HepG2 (cell line): ENCODE data around the gene LPCAT4. TPM values are rescaled to one million over a fixed set of nuclear protein-coding genes. Genes with fewer than 3 reads are reported as not detected.

Source experiments
- ATRX ChIP-seq: sonication (generic); formaldehyde crosslinking; IDR thresholded peaks from 2 replicates; pipeline ENCODE4 v1.4.0; 2020; ENCODE audit warnings: missing genetic modification reagents, borderline replicate concordance
- ETV5 ChIP-seq: IDR thresholded peaks from 2 replicates; pipeline ENCODE4 v1.6.1; 2018; ENCODE audit warnings: missing biosample characterization, missing genetic modification reagents, inconsistent platforms, borderline replicate concordance
- FOXC1 ChIP-seq: sonication (generic); formaldehyde crosslinking; IDR thresholded peaks from 2 replicates; pipeline ENCODE4 v1.8.0; 2022; ENCODE audit warnings: mild to moderate bottlenecking, missing genetic modification reagents, borderline replicate concordance
- FOXP1 ChIP-seq, 2 experiments: fragments of 450-650 bp in 1 of 2; IDR thresholded peaks; 2 replicates each; pipeline ENCODE4 v1.6.1; 2017 to 2018; ENCODE audit warnings: antibody characterized with exemption in 1 of 2
- GABPB1 ChIP-seq: IDR thresholded peaks from 2 replicates; pipeline ENCODE4 v1.6.1; 2016; ENCODE audit warnings: mild to moderate bottlenecking, missing genetic modification reagents, moderate library complexity, missing compliant biosample characterization
- HIVEP1 ChIP-seq: sonication (generic); formaldehyde crosslinking; IDR thresholded peaks from 2 replicates; pipeline ENCODE4 v1.4.0; 2020; ENCODE audit warnings: mild to moderate bottlenecking, missing genetic modification reagents
- MAZ ChIP-seq, 2 experiments: sonication (generic) in 1 of 2; formaldehyde crosslinking in 1 of 2; IDR thresholded peaks; 2 replicates each; pipeline versions ENCODE4 v1.5.0 to v1.6.1; 2012 to 2020; ENCODE audit warnings: low read depth in 2 of 2, mild to moderate bottlenecking in 2 of 2, borderline replicate concordance in 1 of 2, improper control_type of control experiment in 1 of 2, low read length in 1 of 2, missing genetic modification reagents in 1 of 2, moderate library complexity in 1 of 2
- MEF2D ChIP-seq: sonication (generic); formaldehyde crosslinking; IDR thresholded peaks from 2 replicates; pipeline ENCODE4 v1.5.1; 2020; ENCODE audit warnings: mild to moderate bottlenecking, missing genetic modification reagents
- MXD4 ChIP-seq: IDR thresholded peaks from 2 replicates; pipeline ENCODE4 v1.6.1; 2016; ENCODE audit warnings: mild to moderate bottlenecking, missing biosample characterization, missing genetic modification reagents
- NFYB ChIP-seq: sonication (generic); formaldehyde crosslinking; IDR thresholded peaks from 2 replicates; pipeline ENCODE4 v1.4.0; 2020; ENCODE audit warnings: missing genetic modification reagents
- NR2F1 ChIP-seq, 2 experiments: fragments of 450-650 bp in 1 of 2; formaldehyde crosslinking in 1 of 2; IDR thresholded peaks; 2 replicates each; pipeline versions ENCODE4 v1.5.0 to v1.6.1; 2016 to 2020; ENCODE audit warnings: mild to moderate bottlenecking in 1 of 2, missing compliant biosample characterization in 1 of 2, missing genetic modification reagents in 1 of 2, moderate library complexity in 1 of 2
- PHB2 ChIP-seq: fragments of 450-650 bp; IDR thresholded peaks from 2 replicates; pipeline ENCODE4 v1.6.1; 2018; ENCODE audit not compliant: partially characterized antibody
- PHF20 ChIP-seq: sonication (generic); formaldehyde crosslinking; IDR thresholded peaks from 2 replicates; pipeline ENCODE4 v1.5.0; 2020; ENCODE audit warnings: mild to moderate bottlenecking, missing genetic modification reagents
- REL ChIP-seq: sonication (generic); formaldehyde crosslinking; conservative IDR thresholded peaks from 2 replicates; pipeline ENCODE4 v1.8.0; 2022; ENCODE audit warnings: mild to moderate bottlenecking, missing genetic modification reagents, moderate library complexity
- SSRP1 ChIP-seq: IDR thresholded peaks from 2 replicates; pipeline ENCODE4 v1.6.1; 2016; ENCODE audit warnings: control low read depth
- YY1 ChIP-seq: IDR thresholded peaks from 2 replicates; pipeline ENCODE4 v1.6.1; 2011; ENCODE audit warnings: low read length, low read depth, moderate library complexity, mild to moderate bottlenecking; ENCODE audit not compliant: insufficient read depth, insufficient replicate concordance
- ZFP90 ChIP-seq: sonication (generic); formaldehyde crosslinking; IDR thresholded peaks from 2 replicates; pipeline ENCODE4 v1.8.0; 2022; ENCODE audit warnings: missing genetic modification reagents, mild to moderate bottlenecking, inconsistent platforms, borderline replicate concordance
- ZNF3 ChIP-seq: IDR thresholded peaks from 2 replicates; pipeline ENCODE4 v1.7.0; 2017; ENCODE audit warnings: inconsistent platforms
- ZNF790 ChIP-seq: sonication (generic); formaldehyde crosslinking; IDR thresholded peaks from 2 replicates; pipeline ENCODE4 v1.8.0; 2022; ENCODE audit warnings: missing genetic modification reagents, mild to moderate bottlenecking, borderline replicate concordance
- polyA plus RNA-seq, 8 experiments: library from polyadenylated mRNA; depleted of rRNA in 3 of 8; stranded (reverse) in 7 of 8; unstranded in 1 of 8; fragments of >200 nt; fragmentation: Illumina TruSeq in 4 of 8; extraction: Trizol in 4 of 8; gene quantifications; 2 replicates each; pipeline versions ENCODE4 v1.2.1 to v1.2.3, GENCODE V29; 2011 to 2016; ENCODE audit warnings: low read depth in 4 of 8, missing spikeins in 1 of 8, mixed read lengths in 1 of 8; ENCODE audit not compliant: insufficient read depth in 1 of 8
- total RNA-seq, 5 experiments: library from RNA; depleted of rRNA; stranded (reverse); fragments of >200 nt; fragmentation: Illumina TruSeq; extraction: Trizol; gene quantifications; 2 replicates each; pipeline ENCODE4 v1.2.3, GENCODE V29; 2016; ENCODE audit warnings: low read depth in 1 of 5
- TF ChIP-seq, protein P1 (sequence below): sonication (generic); formaldehyde crosslinking; IDR thresholded peaks from 2 replicates; pipeline ENCODE4 v1.5.0; 2020; ENCODE audit warnings: missing genetic modification reagents, mild to moderate bottlenecking, borderline replicate concordance
- TF ChIP-seq, protein P2 (sequence below): sonication (generic); formaldehyde crosslinking; IDR thresholded peaks from 2 replicates; pipeline ENCODE4 v1.5.1; 2020; ENCODE audit warnings: missing genetic modification reagents, mild to moderate bottlenecking, borderline replicate concordance
- TF ChIP-seq, protein P3 (sequence below): sonication (generic); formaldehyde crosslinking; IDR thresholded peaks from 2 replicates; pipeline ENCODE4 v1.8.0; 2022; ENCODE audit warnings: low read depth, missing genetic modification reagents

LPCAT4 gene
- total and polyA plus RNA-seq, 2 of the 13 experiments (the other 11 are each of a cell fraction or from before 2014, with no cell fraction given), result 8.1 to 57.1 TPM

DNA sequence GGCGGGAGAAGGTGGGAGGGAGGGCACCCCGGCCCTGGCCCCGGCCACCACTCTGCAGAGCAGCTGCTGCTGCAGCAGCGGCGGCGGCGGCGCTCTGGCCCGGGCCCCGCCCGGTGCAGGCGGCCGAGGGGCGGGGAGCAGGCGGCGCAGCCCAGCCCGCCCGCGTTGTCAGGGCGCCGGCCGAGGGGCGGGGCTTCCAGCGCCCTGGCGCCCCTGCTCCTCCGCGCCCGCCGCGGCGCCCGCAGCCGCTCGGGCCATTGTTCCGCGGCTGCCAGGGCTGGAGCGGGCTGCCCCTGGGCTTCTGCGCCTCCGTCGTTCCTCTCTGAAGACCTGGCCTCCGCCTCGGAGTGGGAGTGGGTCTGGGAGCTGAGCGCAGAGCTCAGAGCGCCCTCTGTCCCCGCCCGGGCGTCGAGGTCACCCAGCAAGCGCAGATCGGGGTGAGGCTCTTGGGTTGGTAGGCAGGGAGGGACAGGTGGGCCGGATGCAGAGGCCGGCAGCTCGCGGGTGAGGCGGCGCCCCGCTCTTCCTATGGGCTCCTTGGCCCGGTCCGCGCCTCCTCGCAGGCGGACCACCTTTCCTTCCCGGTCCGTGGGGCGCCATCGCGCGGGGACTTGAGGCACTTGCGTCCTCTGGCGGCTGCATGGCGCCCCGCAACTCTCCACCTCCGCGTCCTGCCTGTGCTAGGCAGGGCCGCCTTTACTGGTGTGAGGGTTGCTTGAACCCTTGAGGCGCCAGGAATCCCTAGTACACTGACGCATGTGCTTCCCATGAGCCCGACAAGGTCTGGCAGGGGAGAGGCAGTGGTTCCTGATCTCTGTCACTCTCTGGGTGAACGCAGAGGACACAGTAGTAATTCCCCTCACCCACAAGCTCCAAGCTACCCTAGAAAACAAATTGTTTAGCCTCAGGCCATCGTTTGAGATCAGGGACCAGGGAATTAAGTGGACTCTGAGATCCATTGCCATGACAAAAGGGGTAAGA lies at the start of gene LPCAT4 (continued):
- TF ChIP-seq GABPB1 (CRISPR knock-in tag), result peak; percentile 83; the same call in 1 of the 2 replicates
- TF ChIP-seq SSRP1 (CRISPR knock-in tag), result no peak
- peak; percentile 57; the same call in 1 of the 2 replicates for TF ChIP-seq MXD4 (CRISPR knock-in tag)
- TF ChIP-seq NFYB (CRISPR knock-in tag), result no peak
- TF ChIP-seq HIVEP1 (CRISPR knock-in tag), result no peak
- no peak for TF ChIP-seq ZNF790
- TF ChIP-seq, protein P1, sequence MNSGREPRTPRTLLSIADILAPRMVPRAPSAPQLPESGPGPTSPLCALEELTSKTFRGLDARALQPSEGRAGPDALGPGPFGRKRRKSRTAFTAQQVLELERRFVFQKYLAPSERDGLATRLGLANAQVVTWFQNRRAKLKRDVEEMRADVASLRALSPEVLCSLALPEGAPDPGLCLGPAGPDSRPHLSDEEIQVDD (CRISPR knock-in tag), result no peak
- TF ChIP-seq, protein P2, sequence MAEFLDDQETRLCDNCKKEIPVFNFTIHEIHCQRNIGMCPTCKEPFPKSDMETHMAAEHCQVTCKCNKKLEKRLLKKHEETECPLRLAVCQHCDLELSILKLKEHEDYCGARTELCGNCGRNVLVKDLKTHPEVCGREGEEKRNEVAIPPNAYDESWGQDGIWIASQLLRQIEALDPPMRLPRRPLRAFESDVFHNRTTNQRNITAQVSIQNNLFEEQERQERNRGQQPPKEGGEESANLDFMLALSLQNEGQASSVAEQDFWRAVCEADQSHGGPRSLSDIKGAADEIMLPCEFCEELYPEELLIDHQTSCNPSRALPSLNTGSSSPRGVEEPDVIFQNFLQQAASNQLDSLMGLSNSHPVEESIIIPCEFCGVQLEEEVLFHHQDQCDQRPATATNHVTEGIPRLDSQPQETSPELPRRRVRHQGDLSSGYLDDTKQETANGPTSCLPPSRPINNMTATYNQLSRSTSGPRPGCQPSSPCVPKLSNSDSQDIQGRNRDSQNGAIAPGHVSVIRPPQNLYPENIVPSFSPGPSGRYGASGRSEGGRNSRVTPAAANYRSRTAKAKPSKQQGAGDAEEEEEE (CRISPR knock-in tag), result 0 out of 2 replicates have a peak, but pooled peaks have one; percentile 80
- TF ChIP-seq ZNF3 (CRISPR knock-in tag), result no peak
- peak; percentile 80 for TF ChIP-seq YY1
- peak; percentile 33; the same call in 1 of the 2 replicates for TF ChIP-seq MAZ (IDR thresholded peaks at IDR 0.05; ENCODE audit: borderline replicate concordance, low read depth, low read length)
- TF ChIP-seq MAZ (CRISPR knock-in tag; IDR thresholded peaks at IDR 0.05; ENCODE audit: low read depth), result 0 out of 2 replicates have a peak, but pooled peaks have one; percentile 30
- TF ChIP-seq FOXP1 (IDR thresholded peaks at IDR 0.05), result no peak
- TF ChIP-seq FOXP1 (CRISPR knock-in tag; IDR thresholded peaks at IDR 0.05), result no peak
- TF ChIP-seq MEF2D (CRISPR knock-in tag), result peak; percentile 54; the same call in 1 of the 2 replicates
- TF ChIP-seq, protein P3, sequence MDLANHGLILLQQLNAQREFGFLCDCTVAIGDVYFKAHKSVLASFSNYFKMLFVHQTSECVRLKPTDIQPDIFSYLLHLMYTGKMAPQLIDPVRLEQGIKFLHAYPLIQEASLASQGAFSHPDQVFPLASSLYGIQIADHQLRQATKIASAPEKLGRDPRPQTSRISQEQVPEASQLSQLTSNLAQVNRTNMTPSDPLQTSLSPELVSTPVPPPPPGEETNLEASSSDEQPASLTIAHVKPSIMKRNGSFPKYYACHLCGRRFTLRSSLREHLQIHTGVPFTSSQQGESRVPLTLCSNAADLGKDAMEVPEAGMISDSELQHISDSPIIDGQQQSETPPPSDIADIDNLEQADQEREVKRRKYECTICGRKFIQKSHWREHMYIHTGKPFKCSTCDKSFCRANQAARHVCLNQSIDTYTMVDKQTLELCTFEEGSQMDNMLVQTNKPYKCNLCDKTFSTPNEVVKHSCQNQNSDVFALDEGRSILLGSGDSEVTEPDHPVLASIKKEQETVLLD, result 0 out of 2 replicates have a peak, but pooled peaks have one; percentile 63
- TF ChIP-seq ZFP90 (CRISPR knock-in tag), result peak; percentile 77; the same call in 1 of the 2 replicates
- TF ChIP-seq ATRX (CRISPR knock-in tag), result no peak
- peak; percentile 59 for TF ChIP-seq PHF20 (CRISPR knock-in tag)
- TF ChIP-seq REL (CRISPR knock-in tag), result no peak
- peak; percentile 95 for TF ChIP-seq FOXC1
- no peak for TF ChIP-seq PHB2
- TF ChIP-seq ETV5, result peak; percentile 43; the same call in 1 of the 2 replicates
- no peak for TF ChIP-seq NR2F1 (CRISPR knock-in tag; IDR thresholded peaks at IDR 0.05)
